GM10847 (cell line): ENCODE results near the gene MLIP.

ENCODE experiments used
- POLR2A ChIP-seq: IDR thresholded peaks from 2 replicates; pipeline ENCODE4 v1.6.1; 2011; ENCODE audit not compliant: insufficient read length; ENCODE audit errors: extremely low read depth

MLIP gene

GRCh38 chr6:54267798-54268197 is 156.6 kb downstream of the MLIP start:
- no peak for TF ChIP-seq POLR2A

- TF ChIP-seq POLR2A, result no peak
Observed at GRCh38 chr6:54273214-54273820, 162.1 kb downstream of the MLIP start.

- TF ChIP-seq POLR2A, result no peak
Observed at GRCh38 chr6:54274383-54274782, 163.1 kb downstream of the MLIP start.

GRCh38 chr6:54282186-54282585 is 170.9 kb downstream of the MLIP start:
- TF ChIP-seq POLR2A, result no peak

- TF ChIP-seq POLR2A, result no peak
Observed at GRCh38 chr6:54284161-54284860, 173.1 kb downstream of the MLIP start.

GRCh38 chr6:54285595-54285994 is 174.4 kb downstream of the MLIP start:
- no peak for TF ChIP-seq POLR2A

GRCh38 chr6:54286141-54286540 is 174.9 kb downstream of the MLIP start:
- no peak for TF ChIP-seq POLR2A

- no peak for TF ChIP-seq POLR2A
Observed at GRCh38 chr6:54288474-54288873, 177.2 kb downstream of the MLIP start.

- no peak for TF ChIP-seq POLR2A
Observed at GRCh38 chr6:54289426-54289825, 178.2 kb downstream of the MLIP start.

GRCh38 chr6:54291146-54291545 is 179.9 kb downstream of the MLIP start:
- no peak for TF ChIP-seq POLR2A

- TF ChIP-seq POLR2A, result no peak
Observed at GRCh38 chr6:54291738-54292137, 180.5 kb downstream of the MLIP start.

GRCh38 chr6:54294965-54295532 is 183.8 kb downstream of the MLIP start:
- no peak for TF ChIP-seq POLR2A

- TF ChIP-seq POLR2A, result no peak
Observed at GRCh38 chr6:54299542-54300269, 188.5 kb downstream of the MLIP start.

GRCh38 chr6:54301770-54302169 is 190.5 kb downstream of the MLIP start:
- TF ChIP-seq POLR2A, result no peak

- no peak for TF ChIP-seq POLR2A
Observed at GRCh38 chr6:54307439-54307910, 196.2 kb downstream of the MLIP start.
